GM18907 (cell line): ENCODE results near the gene IL1RN.
A peak's percentile ranks its signal among the peaks of the same experiment; 100 is the strongest.
"Not testable (repeated sequence)": the region's sequence is repeated elsewhere in the genome, so short reads cannot be mapped to it uniquely, and the experiment has no call there.

Experiments
- ATAC-seq: cut with Tn5 transposase; IDR thresholded peaks from one replicate; pipeline ENCODE4 v1.9.1; 2021; ENCODE audit warnings: mild to moderate bottlenecking, moderate library complexity; ENCODE audit not compliant: unreplicated experiment

The IL1RN gene

GRCh38 chr2:113126845-113127645 is at the start of gene IL1RN:
IL1RN (plus strand) TSS chr2:113127598; CDS start chr2:113127625, 27 bp downstream.
- no peak for ATAC-seq

- no peak for ATAC-seq
These were observed 49.5 kb upstream of the IL1RN start for GRCh38 chr2:113077921-113078320.

- ATAC-seq: no peak
These were observed 49.0 kb upstream of the IL1RN start for GRCh38 chr2:113078350-113078839.

DNA sequence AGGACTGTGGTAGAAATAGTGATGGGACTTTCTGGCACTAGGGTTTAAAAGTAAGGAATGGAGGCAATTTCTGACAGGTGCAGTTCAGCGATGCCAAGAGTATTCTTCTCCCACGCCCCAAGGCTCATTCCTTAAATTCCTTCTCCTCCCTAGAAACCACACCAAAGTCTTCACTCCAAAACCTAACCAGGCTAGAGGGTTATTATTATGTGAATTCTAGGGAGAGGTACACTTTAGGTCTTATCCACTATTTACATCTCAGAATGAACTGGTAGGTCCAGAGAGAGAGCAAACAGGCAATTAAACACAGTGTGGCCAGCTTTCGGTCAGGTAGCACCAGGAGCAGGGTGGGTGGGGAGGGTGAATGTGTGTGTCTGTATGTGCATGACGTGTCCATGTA is 48.3 kb upstream of the IL1RN start:
- no peak for ATAC-seq

DNA sequence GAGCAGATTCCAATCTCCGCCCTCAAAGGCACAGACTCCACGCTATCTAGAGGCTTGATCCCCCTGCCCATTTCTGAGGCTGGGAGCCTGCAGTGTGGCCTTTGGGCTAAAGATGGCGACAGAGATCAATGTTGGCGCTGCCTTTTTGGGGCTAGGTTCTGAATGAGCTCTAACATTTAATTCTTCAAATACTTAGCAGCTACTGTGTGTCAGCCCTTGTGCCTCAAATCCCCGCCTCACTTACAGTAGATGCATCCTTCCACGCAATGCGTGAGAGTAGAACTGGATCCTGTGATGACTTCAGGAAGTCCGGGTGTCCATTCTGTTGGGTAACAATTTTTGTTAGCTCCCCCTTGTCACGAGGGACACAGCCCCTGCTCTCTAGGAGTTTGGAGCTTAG is 47.3 kb upstream of the IL1RN start:
- peak; percentile 46 for ATAC-seq

GRCh38 chr2:113081488-113082210 is 45.7 kb upstream of the IL1RN start:
- no peak for ATAC-seq

DNA sequence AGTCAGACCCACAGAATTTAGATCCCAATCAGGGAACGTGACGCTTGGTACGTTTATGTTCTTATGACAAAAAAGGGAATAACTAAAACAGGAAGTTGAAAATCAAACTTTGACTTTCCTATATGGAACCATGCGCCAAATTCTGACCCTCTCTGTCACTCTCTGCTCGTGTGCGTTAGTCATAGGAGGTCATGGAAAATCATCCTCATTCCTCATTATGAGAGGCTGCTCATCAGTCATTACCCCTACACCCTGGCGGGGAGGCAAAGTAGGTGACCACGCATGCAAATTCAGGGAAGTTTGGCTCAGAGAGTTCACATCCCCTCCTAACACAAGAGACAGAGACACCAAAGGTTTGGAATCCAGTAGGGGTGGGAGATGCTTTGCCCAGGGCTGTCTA is 44.1 kb upstream of the IL1RN start:
- ATAC-seq: no peak

- no peak for ATAC-seq
These were observed 43.0 kb upstream of the IL1RN start for GRCh38 chr2:113084249-113085000.

GRCh38 chr2:113085542-113085941 is 41.9 kb upstream of the IL1RN start:
- no peak for ATAC-seq

DNA sequence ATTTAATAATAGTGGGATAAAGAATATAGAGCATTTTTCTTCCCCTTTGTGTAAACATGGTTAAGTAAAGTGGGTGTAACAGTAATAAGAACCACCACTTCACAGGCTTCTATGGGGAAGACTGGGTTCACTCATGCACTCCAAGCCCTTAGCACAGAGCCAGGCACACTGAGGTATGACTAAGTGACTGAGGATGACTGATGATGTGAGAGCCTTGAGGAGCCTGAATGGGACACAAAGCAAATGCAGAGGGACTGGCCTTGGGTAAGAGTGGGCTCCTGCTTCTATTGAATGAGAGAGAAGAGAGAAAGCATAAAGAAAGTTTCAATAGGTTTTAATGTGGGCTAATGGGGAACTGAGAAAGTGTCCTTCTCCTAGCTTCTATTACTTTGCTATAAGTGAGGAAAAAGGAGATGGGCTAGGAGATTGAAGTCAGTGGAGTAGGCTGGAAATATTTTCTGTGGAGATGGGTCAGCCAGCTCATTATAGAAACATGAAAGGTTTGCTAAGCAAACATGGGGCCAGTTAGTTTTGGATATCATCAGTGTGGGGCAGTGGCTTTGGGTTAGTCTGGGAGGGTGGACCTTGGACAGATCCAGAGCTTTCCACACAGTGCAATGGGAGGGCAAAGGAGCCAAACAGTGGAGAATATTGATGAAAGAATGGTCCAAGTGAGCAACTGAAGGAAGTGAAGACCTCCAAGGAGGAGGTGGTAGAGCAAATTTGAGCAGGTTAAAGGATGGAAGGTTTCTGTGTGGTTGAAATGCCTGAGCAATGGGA is 39.0 kb upstream of the IL1RN start:
- no peak for ATAC-seq

DNA sequence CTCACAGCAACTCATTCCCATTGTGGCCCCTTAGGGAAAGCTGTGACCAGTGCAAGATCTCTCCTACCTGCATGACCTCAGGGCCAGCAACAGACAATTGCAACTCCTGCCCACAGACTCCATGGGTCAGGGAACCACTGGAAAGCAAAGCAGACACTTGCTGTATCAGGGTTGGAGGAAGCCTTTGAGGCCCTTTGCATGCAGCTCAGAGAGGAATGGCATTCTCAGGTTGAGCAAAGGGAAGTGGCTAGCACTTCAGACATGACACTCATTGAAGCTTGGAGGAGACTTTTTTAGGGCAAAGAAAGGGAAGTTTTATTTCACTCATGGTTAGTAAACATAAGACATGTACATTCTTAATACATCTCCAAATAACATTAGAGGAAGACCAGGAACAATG is 37.5 kb upstream of the IL1RN start:
- ATAC-seq: no peak

- ATAC-seq: no peak
These were observed 36.0 kb upstream of the IL1RN start for GRCh38 chr2:113091231-113091896.

DNA sequence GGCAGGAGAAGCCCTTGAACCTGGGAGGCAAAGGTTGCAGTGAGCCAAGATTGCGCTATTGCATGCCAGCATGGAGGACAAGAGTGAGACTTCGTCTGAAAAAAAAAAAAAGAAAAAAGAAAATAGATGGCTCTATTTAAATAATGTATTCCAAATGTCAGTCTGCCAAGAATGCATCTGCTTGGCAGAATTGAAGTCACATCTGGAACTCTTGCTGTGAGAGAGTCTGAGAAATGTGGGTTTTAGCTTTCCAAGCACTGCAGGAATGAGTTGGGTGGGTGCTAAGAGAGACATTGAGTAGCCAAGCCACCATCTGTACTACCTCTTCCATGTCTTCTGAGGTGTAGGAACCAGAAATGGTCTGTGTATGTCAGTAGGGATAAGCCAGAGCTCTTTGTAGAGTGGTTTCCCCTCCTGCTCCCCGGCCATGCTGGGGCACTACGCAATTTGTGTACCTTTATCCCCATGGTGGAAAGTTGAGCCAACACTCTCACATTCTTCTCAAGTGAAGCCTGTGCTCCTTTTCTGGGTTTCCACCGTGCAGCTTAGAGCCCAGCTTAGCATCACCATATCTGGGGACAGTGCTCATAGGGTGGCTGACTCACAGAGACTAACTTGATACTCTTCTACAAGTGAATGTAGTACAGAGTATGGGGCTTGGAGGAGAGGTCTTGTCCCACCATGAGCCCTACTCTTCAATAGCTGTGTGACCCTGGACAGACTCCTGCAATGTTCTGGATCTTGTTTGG is 34.4 kb upstream of the IL1RN start:
- ATAC-seq: no peak

GRCh38 chr2:113093613-113093977 is 33.8 kb upstream of the IL1RN start:
- ATAC-seq: no peak

- not testable (repeated sequence) for ATAC-seq
These were observed 31.1 kb upstream of the IL1RN start for GRCh38 chr2:113096306-113096705.

- not testable (repeated sequence) for ATAC-seq
These were observed 30.4 kb upstream of the IL1RN start for GRCh38 chr2:113096842-113097618.

DNA sequence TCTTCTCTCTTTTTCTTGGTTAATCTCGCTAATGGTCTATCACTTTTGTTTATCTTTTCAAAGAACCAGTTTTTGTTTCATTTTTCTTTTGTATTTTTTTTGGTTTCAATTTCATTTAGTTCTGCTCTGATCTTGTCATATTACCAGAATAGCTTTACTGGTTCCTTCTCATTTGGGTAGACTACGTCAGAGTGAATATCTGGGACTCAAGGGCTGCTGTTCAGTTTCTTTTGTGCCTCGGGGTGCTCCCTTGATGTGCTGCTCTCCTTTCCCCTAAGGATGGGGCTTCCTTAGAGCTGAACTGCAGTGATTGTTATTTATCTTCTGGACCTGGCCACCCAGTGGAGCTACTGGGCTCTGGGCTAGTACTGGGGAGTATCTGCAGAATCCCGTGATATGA is 29.4 kb upstream of the IL1RN start:
- peak; percentile 49 for ATAC-seq

DNA sequence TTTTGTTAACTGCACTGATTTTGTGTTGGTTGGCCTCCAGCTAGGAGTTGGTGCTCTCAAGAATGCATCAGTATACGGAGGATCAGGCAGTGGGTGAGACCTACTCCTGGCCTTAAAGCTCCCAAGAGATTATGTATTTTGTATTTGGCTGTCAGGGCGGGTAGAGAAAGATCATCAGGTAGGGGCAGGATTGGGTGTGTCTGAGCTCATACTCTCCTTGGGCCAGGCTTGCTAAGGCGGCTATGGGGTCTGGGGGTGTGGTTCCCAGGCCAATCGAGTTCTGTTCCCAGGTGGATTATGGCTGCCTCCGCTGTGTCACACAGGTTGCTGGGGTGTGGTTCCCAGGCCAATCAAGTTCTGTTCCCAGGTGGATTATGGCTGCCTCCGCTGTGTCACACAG is 28.9 kb upstream of the IL1RN start:
- ATAC-seq: no peak

- ATAC-seq: no peak
These were observed 25.3 kb upstream of the IL1RN start for GRCh38 chr2:113102133-113102532.
